IPS DF 6.9 (cell line): ENCODE measurements around the gene STPG4.

Experiments used
- DNase-seq: peaks from one replicate; pipeline ENCODE4 v3.0.0-alpha.2; 2013; ENCODE audit warnings: low read depth, low spot score
- H3K27ac ChIP-seq: one replicate; pipeline ENCODE4 v1.5.1; 2013; ENCODE audit warnings: low read length, control low read depth
- H3K27me3 ChIP-seq: 2 replicates; pipeline ENCODE4 v1.6.1; 2013; ENCODE audit warnings: mild to moderate bottlenecking, low read length; ENCODE audit not compliant: control insufficient read depth, insufficient read depth
- H3K36me3 ChIP-seq: 2 replicates; pipeline ENCODE4 v1.6.1; 2013; ENCODE audit warnings: low read length; ENCODE audit not compliant: control insufficient read depth, insufficient read depth
- H3K4me1 ChIP-seq: 2 replicates; pipeline ENCODE4 v1.6.1; 2013; ENCODE audit warnings: low read length; ENCODE audit not compliant: control insufficient read depth, insufficient read depth
- H3K4me3 ChIP-seq: 2 replicates; pipeline ENCODE4 v1.5.1; 2013; ENCODE audit warnings: mild to moderate bottlenecking, low read length
- H3K9me3 ChIP-seq: 2 replicates; pipeline ENCODE4 v1.6.1; 2013; ENCODE audit warnings: low read length, inconsistent platforms; ENCODE audit not compliant: control insufficient read depth, insufficient read depth
- WGBS: extraction: QIAGEN DNeasy Blood & Tissue Kit; methylation state at CpG from one replicate; pipeline ENCODE4 v1.1.7; 2013; ENCODE audit warnings: mixed read lengths, missing lambda C conversion rate; ENCODE audit not compliant: insufficient read length, insufficient coverage; 5-methylcytosine and 5-hydroxymethylcytosine counted together

The STPG4 gene

GRCh38 chr2:47038656-47039488, 116.2 kb downstream of the STPG4 start:
- Histone ChIP-seq H3K9me3 (no peaks in the 10 kb centered on the region), H3K36me3 (no peaks in the 10 kb centered on the region), H3K27me3 (no peaks in the 10 kb centered on the region), H3K4me3 (no peak overlapping the region), H3K4me1 (peaks cover 9% of the 10 kb centered on the region), H3K27ac (no peak overlapping the region)
- no peak for DNase-seq
- no CpG with 5 or more reads among the region's 9 CpGs for WGBS

- no peaks in the 10 kb centered on the region for H3K36me3 ChIP-seq
- no peak overlapping the region for H3K27ac ChIP-seq
- no CpG with 5 or more reads among the region's 9 CpGs for WGBS
- no peaks in the 10 kb centered on the region for H3K9me3 ChIP-seq
- H3K4me1 ChIP-seq: peaks cover 9% of the 10 kb centered on the region
- no peak for DNase-seq
- no peaks in the 10 kb centered on the region for H3K27me3 ChIP-seq
- no peak overlapping the region for H3K4me3 ChIP-seq
These were observed 117.4 kb downstream of the STPG4 start for GRCh38 chr2:47037678-47038077.
